ENCODE measurements around the gene ZNF414.

The ZNF414 gene

GRCh38 chr19:8463365-8463764, 50.6 kb downstream of the ZNF414 start:
- no peak for DNase-seq (ENCODE audit: low read depth in 2 of 2)

GRCh38 chr19:8462571-8462970, 51.4 kb downstream of the ZNF414 start:
- DNase-seq (ENCODE audit: low read depth in 2 of 2) = no peak

- DNase-seq (ENCODE audit: low read depth in 2 of 2) = no peak
These were observed 52.1 kb downstream of the ZNF414 start for GRCh38 chr19:8461891-8462290.

- DNase-seq (ENCODE audit: low read depth in 2 of 2) = no peak
These were observed 52.6 kb downstream of the ZNF414 start for GRCh38 chr19:8461376-8461775.

GRCh38 chr19:8460516-8461298, 53.3 kb downstream of the ZNF414 start:
- no peak for DNase-seq (ENCODE audit: low read depth in 2 of 2)

Data from stimulated activated CD4-positive, alpha-beta T cell treated with anti-CD3 and anti-CD28 coated beads, Interleukin-1b, Interleukin-23, amount 100 ng/mL, for 1 hour (primary cell).